ENCODE measurements around the gene FHOD3.

DNA sequence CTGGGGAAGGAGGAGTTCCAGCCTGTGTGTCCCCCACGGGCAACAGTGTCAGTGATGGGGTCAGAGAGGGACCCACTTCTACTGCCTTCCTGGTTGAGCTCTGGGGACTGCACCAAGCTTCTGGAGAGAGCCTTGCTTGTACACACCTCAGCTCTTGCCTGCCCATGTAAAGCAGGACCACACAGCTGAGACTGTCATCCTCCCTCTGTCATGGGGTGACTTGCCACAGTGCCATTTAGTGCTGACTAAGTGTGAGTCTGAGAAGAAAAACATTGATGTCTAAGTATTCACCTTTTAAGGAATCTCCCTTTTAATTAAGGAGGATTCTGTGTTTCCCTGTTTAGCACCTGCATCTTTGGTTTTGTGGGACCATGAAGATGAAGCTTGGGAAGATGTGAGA lies 159.1 kb downstream of the FHOD3 start:
- TF ChIP-seq, protein P1, sequence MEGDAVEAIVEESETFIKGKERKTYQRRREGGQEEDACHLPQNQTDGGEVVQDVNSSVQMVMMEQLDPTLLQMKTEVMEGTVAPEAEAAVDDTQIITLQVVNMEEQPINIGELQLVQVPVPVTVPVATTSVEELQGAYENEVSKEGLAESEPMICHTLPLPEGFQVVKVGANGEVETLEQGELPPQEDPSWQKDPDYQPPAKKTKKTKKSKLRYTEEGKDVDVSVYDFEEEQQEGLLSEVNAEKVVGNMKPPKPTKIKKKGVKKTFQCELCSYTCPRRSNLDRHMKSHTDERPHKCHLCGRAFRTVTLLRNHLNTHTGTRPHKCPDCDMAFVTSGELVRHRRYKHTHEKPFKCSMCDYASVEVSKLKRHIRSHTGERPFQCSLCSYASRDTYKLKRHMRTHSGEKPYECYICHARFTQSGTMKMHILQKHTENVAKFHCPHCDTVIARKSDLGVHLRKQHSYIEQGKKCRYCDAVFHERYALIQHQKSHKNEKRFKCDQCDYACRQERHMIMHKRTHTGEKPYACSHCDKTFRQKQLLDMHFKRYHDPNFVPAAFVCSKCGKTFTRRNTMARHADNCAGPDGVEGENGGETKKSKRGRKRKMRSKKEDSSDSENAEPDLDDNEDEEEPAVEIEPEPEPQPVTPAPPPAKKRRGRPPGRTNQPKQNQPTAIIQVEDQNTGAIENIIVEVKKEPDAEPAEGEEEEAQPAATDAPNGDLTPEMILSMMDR (IDR thresholded peaks at IDR 0.05): no peak
- TF ChIP-seq EP300 (IDR thresholded peaks at IDR 0.05) (no peak), POLR2A (IDR thresholded peaks at IDR 0.05) (no peak)
